Measurements from ENCODE around the gene MAN2B2.

- TF ChIP-seq ZNF274 (IDR thresholded peaks at IDR 0.05; ENCODE audit: low read depth, low read length) (no peak), SUZ12 (IDR thresholded peaks at IDR 0.05; ENCODE audit: extremely low read depth, insufficient read depth, insufficient read length) (no peak), YY1 (IDR thresholded peaks at IDR 0.05; ENCODE audit: insufficient read depth, insufficient read length) (no peak)
These were observed 85.4 kb downstream of the MAN2B2 start for GRCh38 chr4:6660430-6660829.

Measured in NT2/D1 (cell line).